SH-SY5Y (cell line): ENCODE results near the gene PFDN2.

Source experiments
- GATA2 ChIP-seq: IDR thresholded peaks from 2 replicates; pipeline ENCODE4 v1.6.1; 2011; ENCODE audit warnings: mild to moderate bottlenecking, low read depth, low read length
- GATA3 ChIP-seq: IDR thresholded peaks from 2 replicates; pipeline ENCODE4 v1.6.1; 2011; ENCODE audit warnings: low read depth, mild to moderate bottlenecking, low read length, moderate library complexity

- TF ChIP-seq GATA2 (no peak), GATA3 (no peak)
These were observed 40.0 kb upstream of the PFDN2 start for GRCh38 chr1:161157867-161158266.
